Measurements from ENCODE around the gene PEAR1. TPM values are rescaled to one million over a fixed set of nuclear protein-coding genes. Genes with fewer than 3 reads are reported as not detected.
A peak's percentile ranks its signal among the peaks of the same experiment; 100 is the strongest.

PEAR1 gene
- polyA plus RNA-seq, 3 donors = not detected

- no peak overlapping the region for H3K4me3 Mint-ChIP-seq
- Histone ChIP-seq H3K9ac (ENCODE audit: insufficient read depth, low read length, poor library complexity, severe bottlenecking) (no peak overlapping the region), H2AFZ (ENCODE audit: insufficient read depth, low read depth, low read length, poor library complexity, severe bottlenecking) (peak overlapping the region; percentile 52), H3K79me2 (ENCODE audit: insufficient read depth, low read length) (no peaks in the 10 kb centered on the region), H3K4me2 (replicated peaks; ENCODE audit: extremely low read depth, low read length, poor library complexity, severe bottlenecking) (no peak overlapping the region), H3K9me3 (replicated peaks in 1 of 2; ENCODE audit: control insufficient read depth in 1 of 2, insufficient read depth in 1 of 2, low read length in 2 of 2) (no peaks in the 10 kb centered on the region), H4K20me1 (ENCODE audit: insufficient read depth, low read length) (no peaks in the 10 kb centered on the region), H3K36me3 (replicated peaks in 1 of 2; ENCODE audit: control insufficient read depth in 1 of 2, insufficient read depth in 2 of 2, low read length in 2 of 2) (no peaks in the 10 kb centered on the region), H3K27me3 (ENCODE audit: control insufficient read depth in 2 of 2, insufficient read depth in 2 of 2, low read length in 2 of 2) (peaks cover 6 to 15% of the 10 kb centered on the region in 2 donors), H3K4me3 (replicated peaks in 1 of 3; ENCODE audit: low read depth in 2 of 3, low read length in 3 of 3) (no peak overlapping the region), H3K27ac (ENCODE audit: low read depth in 1 of 2, low read length in 2 of 2) (no peak overlapping the region), H3K4me1 (ENCODE audit: control insufficient read depth in 1 of 2, insufficient read depth in 2 of 2, low read length in 2 of 2) (peaks cover 8 to 9% of the 10 kb centered on the region in 2 donors)
- peaks cover 14% of the 10 kb centered on the region for H3K4me1 Mint-ChIP-seq
- WGBS (ENCODE audit: insufficient coverage) = 83% methylated on average over 7 of the region's 12 CpGs
- H3K27ac Mint-ChIP-seq = no peak overlapping the region
- DNase-seq = no peak
- intact Hi-C loops (cut with micrococcal nuclease) = loop anchor here in 1 of 2 donors (10.0 kb wide), 1 partner anchor 84 kb away; the partner anchor contains the start of gene SH2D2A
- H3K9me3 Mint-ChIP-seq = peaks cover 0 to 3% (median 0%) of the 10 kb centered on the region in 7 donors
- TF ChIP-seq CTCF (IDR thresholded peaks at IDR 0.05) = no peak
- peaks cover 25 to 29% (median 27%) of the 10 kb centered on the region in 3 donors for H3K27me3 Mint-ChIP-seq (ENCODE audit: low read depth in 3 of 3)
- H3K36me3 Mint-ChIP-seq = peaks cover 0 to 5% of the 10 kb centered on the region in 2 donors
Measured at GRCh38 chr1:156898971-156899664, 5.6 kb downstream of the PEAR1 start.

- no peaks in the 10 kb centered on the region for H3K36me3 ChIP-seq (replicated peaks in 1 of 2; ENCODE audit: control insufficient read depth in 1 of 2, insufficient read depth in 2 of 2, low read length in 2 of 2)
- H3K9ac ChIP-seq (ENCODE audit: insufficient read depth, low read length, poor library complexity, severe bottlenecking) = no peak overlapping the region
- H3K4me3 ChIP-seq (replicated peaks in 1 of 3; ENCODE audit: low read depth in 2 of 3, low read length in 3 of 3) = no peak overlapping the region
- no peaks in the 10 kb centered on the region for H3K79me2 ChIP-seq (ENCODE audit: insufficient read depth, low read length)
- no peak for TF ChIP-seq CTCF (IDR thresholded peaks at IDR 0.05)
- H3K27me3 Mint-ChIP-seq (ENCODE audit: low read depth in 3 of 3) = peaks cover 17 to 19% (median 19%) of the 10 kb centered on the region in 3 donors
- no peaks in the 10 kb centered on the region for H3K9me3 Mint-ChIP-seq
- no peaks in the 10 kb centered on the region for H3K36me3 Mint-ChIP-seq
- H2AFZ ChIP-seq (ENCODE audit: insufficient read depth, low read depth, low read length, poor library complexity, severe bottlenecking) = no peak overlapping the region
- peak overlapping the region in 1 of 2 donors; percentile 59 for H3K4me3 Mint-ChIP-seq
- peaks cover 0 to 6% of the 10 kb centered on the region in 2 donors for H3K27me3 ChIP-seq (ENCODE audit: control insufficient read depth in 2 of 2, insufficient read depth in 2 of 2, low read length in 2 of 2)
- H3K4me2 ChIP-seq (replicated peaks; ENCODE audit: extremely low read depth, low read length, poor library complexity, severe bottlenecking) = no peak overlapping the region
- no peaks in the 10 kb centered on the region for H3K9me3 ChIP-seq (replicated peaks in 1 of 2; ENCODE audit: control insufficient read depth in 1 of 2, insufficient read depth in 1 of 2, low read length in 2 of 2)
- H3K4me1 Mint-ChIP-seq = peaks cover 14% of the 10 kb centered on the region
- peaks cover 8 to 9% of the 10 kb centered on the region in 2 donors for H3K4me1 ChIP-seq (ENCODE audit: control insufficient read depth in 1 of 2, insufficient read depth in 2 of 2, low read length in 2 of 2)
- DNase-seq = no peak
- H3K27ac Mint-ChIP-seq = no peak overlapping the region
- WGBS (ENCODE audit: insufficient coverage) = 92% methylated on average over 6 of the region's 12 CpGs
- H4K20me1 ChIP-seq (ENCODE audit: insufficient read depth, low read length) = no peaks in the 10 kb centered on the region
- intact Hi-C loops (cut with micrococcal nuclease) = loop anchor here in 1 of 2 donors (10.0 kb wide), 1 partner anchor 85 kb away; the partner anchor contains the start of gene SH2D2A
- H3K27ac ChIP-seq (ENCODE audit: low read depth in 1 of 2, low read length in 2 of 2) = no peak overlapping the region
Measured at GRCh38 chr1:156899956-156900718, 6.6 kb downstream of the PEAR1 start.

All from CD14-positive monocyte (primary cell).